Measurements from ENCODE around the gene SMIM21. TPM values are rescaled to one million over a fixed set of nuclear protein-coding genes. Genes with fewer than 3 reads are reported as not detected.

The SMIM21 gene
- not detected for total RNA-seq

GRCh38 chr18:75427603-75428002, at the start of gene SMIM21:
Gene SMIM21 (minus strand): TSS chr18:75427703. CDS start chr18:75427563, 140 bp downstream.
- H3K9me3 Mint-ChIP-seq, result no peaks in the 10 kb centered on the region
- no peaks in the 10 kb centered on the region for H3K4me1 Mint-ChIP-seq (ENCODE audit: low read depth)
- DNase-seq (no peak), ATAC-seq (replicated peaks in 1 of 2) (no peak)
- peaks cover 35% of the 10 kb centered on the region for H3K27me3 Mint-ChIP-seq (ENCODE audit: low read depth)
- no peaks in the 10 kb centered on the region for H3K36me3 Mint-ChIP-seq (ENCODE audit: insufficient read depth in 2 of 2)
- no peak within 1 kb of the TSS for H3K4me3 Mint-ChIP-seq
- no peak within 1 kb of the TSS for H3K27ac Mint-ChIP-seq

DNA sequence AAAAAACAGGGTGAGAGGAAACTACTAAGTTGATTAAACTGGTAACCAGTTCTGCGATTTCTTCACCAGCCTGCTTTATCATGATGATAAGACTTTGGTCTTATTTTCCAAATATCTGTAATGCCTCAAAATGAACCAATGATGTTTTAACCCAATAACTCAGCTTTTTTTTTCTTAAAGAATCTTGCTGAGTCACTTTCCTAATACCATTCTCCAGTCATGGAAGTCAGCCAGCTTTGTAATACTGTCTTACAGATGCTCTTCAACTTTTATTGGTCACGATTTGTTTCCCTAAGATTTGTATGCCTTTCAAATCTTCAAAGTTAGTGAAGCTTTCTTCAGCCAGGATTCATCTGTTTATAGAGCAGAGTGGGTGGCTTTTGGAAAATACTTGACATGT, 47.7 kb upstream of the SMIM21 start:
- H3K27ac Mint-ChIP-seq, result no peak overlapping the region
- ATAC-seq (replicated peaks in 1 of 2) (no peak), DNase-seq (no peak)
- no peaks in the 10 kb centered on the region for H3K9me3 Mint-ChIP-seq
- no peak overlapping the region for H3K4me3 Mint-ChIP-seq
- no peaks in the 10 kb centered on the region for H3K36me3 Mint-ChIP-seq (ENCODE audit: insufficient read depth in 2 of 2)
- H3K27me3 Mint-ChIP-seq (ENCODE audit: low read depth), result peaks cover 18% of the 10 kb centered on the region
- H3K4me1 Mint-ChIP-seq (ENCODE audit: low read depth), result no peaks in the 10 kb centered on the region

DNA sequence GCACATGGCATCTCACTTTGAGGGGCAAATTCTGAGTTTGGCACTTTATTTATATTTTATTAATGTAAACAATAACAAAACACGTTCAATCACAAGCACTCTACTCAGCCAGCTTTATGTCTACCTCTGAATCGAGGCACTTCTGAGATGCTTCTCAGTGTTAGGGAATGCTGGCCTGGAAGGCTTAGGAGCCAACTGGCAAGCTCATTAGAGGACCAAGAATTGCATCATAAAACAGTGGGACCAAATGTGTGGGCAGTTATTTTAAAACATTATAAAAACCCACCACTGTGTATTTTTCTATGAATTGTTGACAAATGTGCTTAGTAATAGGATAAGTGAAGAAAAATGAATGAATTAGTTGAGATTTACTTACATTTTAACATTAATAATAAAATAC, 46.8 kb upstream of the SMIM21 start:
- ATAC-seq (replicated peaks in 1 of 2), result no peak
- no peak for DNase-seq
- Mint-ChIP-seq H3K4me3 (no peak overlapping the region), H3K27ac (no peak overlapping the region), H3K27me3 (ENCODE audit: low read depth) (peaks cover 24% of the 10 kb centered on the region), H3K9me3 (no peaks in the 10 kb centered on the region), H3K4me1 (ENCODE audit: low read depth) (no peaks in the 10 kb centered on the region), H3K36me3 (ENCODE audit: insufficient read depth in 2 of 2) (no peaks in the 10 kb centered on the region)

DNA sequence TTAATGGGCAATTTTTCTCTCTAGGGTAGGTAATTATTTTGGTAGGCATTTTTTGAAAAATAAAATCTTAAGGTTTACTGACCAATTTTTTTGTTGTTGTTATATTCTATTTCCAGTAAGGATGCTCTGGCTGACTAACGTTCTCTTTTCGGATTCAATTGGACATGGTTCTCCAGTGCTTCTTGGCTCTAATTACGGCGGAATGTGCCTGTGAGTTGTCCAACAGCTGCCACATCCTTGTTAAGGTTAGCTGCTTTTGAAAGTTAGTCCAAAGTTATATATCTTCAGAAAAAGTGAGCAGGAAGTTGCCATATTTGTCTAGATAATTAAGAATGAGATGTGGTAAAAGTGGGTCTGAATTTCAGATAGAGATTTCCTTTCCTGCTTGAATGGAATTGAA, 45.8 kb upstream of the SMIM21 start:
- Mint-ChIP-seq H3K27me3 (ENCODE audit: low read depth) (peaks cover 24% of the 10 kb centered on the region), H3K4me1 (ENCODE audit: low read depth) (no peaks in the 10 kb centered on the region), H3K36me3 (ENCODE audit: insufficient read depth in 2 of 2) (no peaks in the 10 kb centered on the region), H3K4me3 (no peak overlapping the region), H3K27ac (no peak overlapping the region), H3K9me3 (no peaks in the 10 kb centered on the region)
- DNase-seq (no peak), ATAC-seq (replicated peaks in 1 of 2) (no peak)

DNA sequence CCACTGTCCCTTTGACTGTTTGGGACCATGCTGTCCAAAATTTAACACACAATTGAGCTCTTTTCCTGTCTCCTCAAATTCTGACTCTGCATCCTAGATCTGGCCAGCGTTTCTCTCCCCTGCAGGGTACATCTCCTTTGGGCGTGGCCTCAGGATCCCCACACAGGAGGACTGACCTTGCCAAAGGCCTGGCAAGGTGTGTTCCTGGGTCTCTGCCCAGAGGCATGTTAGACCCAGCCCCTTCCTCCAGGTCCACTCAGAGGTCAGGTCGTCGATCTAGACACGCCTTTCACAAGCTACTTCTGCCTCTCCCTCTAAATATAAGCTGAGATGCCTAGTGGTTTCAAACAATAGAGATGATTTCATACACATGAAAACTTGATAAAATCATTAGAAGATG, 45.4 kb upstream of the SMIM21 start:
- Mint-ChIP-seq H3K4me3 (no peak overlapping the region), H3K9me3 (no peaks in the 10 kb centered on the region), H3K27ac (no peak overlapping the region), H3K36me3 (ENCODE audit: insufficient read depth in 2 of 2) (no peaks in the 10 kb centered on the region), H3K4me1 (ENCODE audit: low read depth) (no peaks in the 10 kb centered on the region), H3K27me3 (ENCODE audit: low read depth) (peaks cover 22% of the 10 kb centered on the region)
- DNase-seq (no peak), ATAC-seq (replicated peaks in 1 of 2) (no peak)

- Mint-ChIP-seq H3K9me3 (no peaks in the 10 kb centered on the region), H3K27ac (no peak overlapping the region), H3K4me3 (no peak overlapping the region), H3K36me3 (ENCODE audit: insufficient read depth in 2 of 2) (no peaks in the 10 kb centered on the region), H3K27me3 (ENCODE audit: low read depth) (peaks cover 19% of the 10 kb centered on the region), H3K4me1 (ENCODE audit: low read depth) (no peaks in the 10 kb centered on the region)
- DNase-seq, result no peak
- no peak for ATAC-seq (replicated peaks in 1 of 2)
Measured at GRCh38 chr18:75472396-75472795, 44.9 kb upstream of the SMIM21 start.

GRCh38 chr18:75471850-75472249, 44.3 kb upstream of the SMIM21 start:
- H3K9me3 Mint-ChIP-seq, result no peaks in the 10 kb centered on the region
- no peak for ATAC-seq (replicated peaks in 1 of 2)
- H3K27ac Mint-ChIP-seq, result no peak overlapping the region
- H3K27me3 Mint-ChIP-seq (ENCODE audit: low read depth), result peaks cover 19% of the 10 kb centered on the region
- H3K36me3 Mint-ChIP-seq (ENCODE audit: insufficient read depth in 2 of 2), result no peaks in the 10 kb centered on the region
- no peak overlapping the region for H3K4me3 Mint-ChIP-seq
- no peaks in the 10 kb centered on the region for H3K4me1 Mint-ChIP-seq (ENCODE audit: low read depth)
- no peak for DNase-seq

DNA sequence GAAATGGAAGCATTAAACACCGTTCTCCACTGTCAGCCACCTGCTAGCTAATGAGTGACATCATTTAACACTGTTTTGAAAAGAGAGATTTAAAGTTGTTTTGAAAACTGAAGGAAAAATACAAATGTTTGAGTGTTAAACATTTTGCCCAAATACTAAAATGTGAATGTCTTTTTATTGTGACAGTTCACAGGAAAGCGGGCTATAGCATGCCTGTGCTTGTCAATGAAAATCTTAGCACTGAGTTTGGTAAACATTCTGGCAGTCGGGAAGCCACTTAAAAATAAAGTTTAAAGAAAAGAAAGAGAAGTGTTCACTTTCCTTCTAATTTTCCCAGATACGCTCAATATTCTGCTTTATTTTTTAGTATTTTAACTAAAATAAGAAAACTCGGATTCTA, 40.3 kb upstream of the SMIM21 start:
- Mint-ChIP-seq H3K9me3 (no peaks in the 10 kb centered on the region), H3K4me1 (ENCODE audit: low read depth) (no peaks in the 10 kb centered on the region), H3K27ac (no peak overlapping the region), H3K27me3 (ENCODE audit: low read depth) (peaks cover 16% of the 10 kb centered on the region), H3K4me3 (no peak overlapping the region), H3K36me3 (ENCODE audit: insufficient read depth in 2 of 2) (no peaks in the 10 kb centered on the region)
- DNase-seq, result no peak
- ATAC-seq (replicated peaks in 1 of 2), result no peak

DNA sequence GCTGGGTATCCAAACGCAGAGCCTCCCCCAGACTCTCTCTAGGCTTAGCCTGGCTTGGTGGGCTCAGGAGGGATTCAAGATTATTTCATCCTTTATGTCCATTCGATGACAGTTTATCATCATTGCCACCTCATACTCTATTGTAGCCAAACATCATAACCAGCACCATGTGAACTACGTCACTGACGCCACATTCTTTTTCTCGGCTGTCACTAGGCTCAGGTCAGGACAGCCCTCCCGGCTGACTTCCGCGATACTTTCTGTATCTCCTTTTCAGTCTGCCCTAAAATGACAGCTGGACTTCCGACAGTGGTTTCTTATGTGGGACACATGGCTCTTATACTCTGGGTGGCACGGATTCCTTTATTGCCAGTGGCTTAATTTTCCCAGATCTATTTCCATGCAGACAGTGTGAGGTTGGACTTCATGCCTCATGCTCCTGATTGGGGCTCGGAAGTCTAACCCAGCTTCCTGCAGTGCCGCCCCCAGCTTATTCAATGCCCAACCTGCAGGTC, 39.8 kb upstream of the SMIM21 start:
- no peak overlapping the region for H3K4me3 Mint-ChIP-seq
- H3K27ac Mint-ChIP-seq, result no peak overlapping the region
- no peaks in the 10 kb centered on the region for H3K4me1 Mint-ChIP-seq (ENCODE audit: low read depth)
- no peaks in the 10 kb centered on the region for H3K9me3 Mint-ChIP-seq
- no peak for DNase-seq
- no peaks in the 10 kb centered on the region for H3K36me3 Mint-ChIP-seq (ENCODE audit: insufficient read depth in 2 of 2)
- no peak for ATAC-seq (replicated peaks in 1 of 2)
- H3K27me3 Mint-ChIP-seq (ENCODE audit: low read depth), result peaks cover 11% of the 10 kb centered on the region

- H3K9me3 Mint-ChIP-seq, result peaks cover 0 to 2% of the 10 kb centered on the region in 2 donors
- ATAC-seq (replicated peaks in 1 of 2) (no peak), DNase-seq (no peak)
- peaks cover 8% of the 10 kb centered on the region for H3K27me3 Mint-ChIP-seq (ENCODE audit: low read depth)
- H3K27ac Mint-ChIP-seq, result no peak overlapping the region
- no peak overlapping the region for H3K4me3 Mint-ChIP-seq
- H3K36me3 Mint-ChIP-seq (ENCODE audit: insufficient read depth in 2 of 2), result peaks cover 0 to 2% of the 10 kb centered on the region in 2 donors
- no peaks in the 10 kb centered on the region for H3K4me1 Mint-ChIP-seq (ENCODE audit: low read depth)
Measured at GRCh38 chr18:75464356-75464755, 36.9 kb upstream of the SMIM21 start.

DNA sequence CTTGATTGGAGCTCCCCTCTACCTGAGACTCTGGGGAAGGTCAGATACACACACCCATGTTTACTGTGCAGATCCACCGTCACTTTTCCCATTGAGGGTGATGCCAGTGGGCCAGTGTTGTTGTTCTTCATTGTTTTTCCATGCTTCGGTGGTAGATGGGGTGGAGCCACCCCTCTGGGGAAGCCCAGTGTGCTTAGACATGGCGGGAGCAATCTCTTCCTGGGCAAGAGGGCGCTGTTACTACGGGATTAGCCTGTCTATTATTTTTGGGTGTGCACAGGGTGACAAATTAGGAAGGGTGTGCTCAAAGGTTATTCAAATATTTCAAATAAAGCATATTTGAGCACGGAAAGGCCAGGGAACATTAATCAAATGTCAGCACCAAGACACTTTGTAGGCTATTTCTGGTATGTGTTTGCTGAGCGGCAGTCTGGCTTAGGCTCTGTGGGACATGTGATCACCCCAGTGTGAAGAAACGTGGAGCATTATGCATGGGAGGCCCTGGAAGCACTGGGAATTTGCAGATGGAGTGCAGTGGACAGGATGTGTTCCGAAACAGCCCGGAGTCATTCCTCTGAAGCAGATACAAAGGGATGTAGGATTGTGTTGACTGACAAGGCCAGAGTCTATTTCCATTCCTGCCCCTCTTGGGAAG, 34.8 kb upstream of the SMIM21 start:
- Mint-ChIP-seq H3K27ac (no peak overlapping the region), H3K4me3 (no peak overlapping the region), H3K9me3 (peaks cover 8 to 16% of the 10 kb centered on the region in 2 donors), H3K36me3 (ENCODE audit: insufficient read depth in 2 of 2) (peaks cover 6 to 7% of the 10 kb centered on the region in 2 donors), H3K4me1 (ENCODE audit: low read depth) (no peaks in the 10 kb centered on the region), H3K27me3 (ENCODE audit: low read depth) (peaks cover 25% of the 10 kb centered on the region)
- DNase-seq (no peak), ATAC-seq (replicated peaks in 1 of 2) (no peak)

DNA sequence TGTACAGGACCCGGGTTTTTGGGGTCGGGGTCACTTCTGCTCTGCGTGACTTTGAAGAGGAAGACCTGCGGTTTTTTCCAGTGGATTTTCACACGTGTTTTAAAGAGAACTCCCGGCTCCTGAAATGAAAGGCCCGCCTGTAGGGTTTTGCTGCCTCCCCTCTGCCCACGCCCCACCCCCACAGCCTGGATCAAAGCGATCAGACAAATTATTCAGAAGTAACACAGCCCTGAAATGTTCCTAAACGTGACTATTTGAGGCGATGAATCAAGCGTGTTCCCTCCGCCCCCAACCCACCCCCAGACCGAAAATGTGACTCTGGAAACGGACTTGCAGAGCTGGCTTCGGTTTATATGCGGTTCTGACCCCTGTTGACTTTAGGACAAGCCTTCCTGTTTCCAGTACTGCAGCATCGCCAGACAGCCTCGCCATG, 28.7 kb upstream of the SMIM21 start:
- H3K4me3 Mint-ChIP-seq, result peak overlapping the region; percentile 64 to 65
- H3K36me3 Mint-ChIP-seq (ENCODE audit: insufficient read depth in 2 of 2), result peaks cover 6 to 7% of the 10 kb centered on the region in 2 donors
- peaks cover 10% of the 10 kb centered on the region for H3K4me1 Mint-ChIP-seq (ENCODE audit: low read depth)
- H3K27ac Mint-ChIP-seq, result no peak overlapping the region
- peak in 1 of 2 donors; percentile 11 for ATAC-seq (replicated peaks in 1 of 2)
- H3K27me3 Mint-ChIP-seq (ENCODE audit: low read depth), result peaks cover 49% of the 10 kb centered on the region
- DNase-seq, result no peak
- peaks cover 8 to 16% of the 10 kb centered on the region in 2 donors for H3K9me3 Mint-ChIP-seq

GRCh38 chr18:75455249-75456198, 28.0 kb upstream of the SMIM21 start:
- Mint-ChIP-seq H3K9me3 (peaks cover 8 to 16% of the 10 kb centered on the region in 2 donors), H3K27ac (no peak overlapping the region), H3K4me3 (peak overlapping the region; percentile 65 to 75), H3K4me1 (ENCODE audit: low read depth) (peaks cover 10% of the 10 kb centered on the region), H3K27me3 (ENCODE audit: low read depth) (peaks cover 55% of the 10 kb centered on the region), H3K36me3 (ENCODE audit: insufficient read depth in 2 of 2) (peaks cover 6 to 7% of the 10 kb centered on the region in 2 donors)
- DNase-seq (peak; percentile 2 to 10), ATAC-seq (replicated peaks in 1 of 2) (peak; percentile 32 to 40)
